Dermis blood vessel endothelial cell (primary cell): ENCODE measurements around the gene DOHH. TPM values are rescaled to one million over a fixed set of nuclear protein-coding genes. Genes with fewer than 3 reads are reported as not detected.
"Not testable (repeated sequence)": the region's sequence is repeated elsewhere in the genome, so short reads cannot be mapped to it uniquely, and the experiment has no call there.

ENCODE experiments used
- DNase-seq: peaks from one replicate; pipeline ENCODE4 v3.0.0; 2010
- total RNA-seq: library from RNA; depleted of rRNA; stranded (reverse); fragments of >200 nt; gene quantifications from 2 replicates; pipeline ENCODE4 v1.2.3, GENCODE V29; 2014

The DOHH gene
- total RNA-seq, 1 donor from 2014 or later: 13.1 TPM

DNA sequence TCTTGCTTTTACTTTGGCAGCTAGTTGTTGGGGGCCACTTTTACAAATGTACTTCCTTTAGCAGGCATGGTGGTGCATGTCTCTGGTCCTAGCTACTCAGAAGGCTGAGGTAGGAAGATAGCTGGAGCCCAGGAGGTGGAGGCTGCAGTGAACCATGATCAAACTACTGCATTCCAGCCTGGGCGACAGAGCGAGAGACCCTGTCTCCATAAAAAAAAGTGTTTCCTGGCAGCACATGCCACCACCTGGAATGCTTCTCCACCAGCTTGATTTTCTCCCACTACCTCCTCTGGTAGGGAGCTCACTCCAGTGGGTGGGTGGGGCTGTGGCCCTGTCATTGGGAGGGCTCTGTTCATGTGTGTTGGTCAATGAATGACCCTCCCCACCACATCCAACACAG, 18.2 kb upstream of the DOHH start:
- no peak for DNase-seq

- DNase-seq: no peak
Observed at GRCh38 chr19:3518255-3518654, 17.8 kb upstream of the DOHH start.

DNA sequence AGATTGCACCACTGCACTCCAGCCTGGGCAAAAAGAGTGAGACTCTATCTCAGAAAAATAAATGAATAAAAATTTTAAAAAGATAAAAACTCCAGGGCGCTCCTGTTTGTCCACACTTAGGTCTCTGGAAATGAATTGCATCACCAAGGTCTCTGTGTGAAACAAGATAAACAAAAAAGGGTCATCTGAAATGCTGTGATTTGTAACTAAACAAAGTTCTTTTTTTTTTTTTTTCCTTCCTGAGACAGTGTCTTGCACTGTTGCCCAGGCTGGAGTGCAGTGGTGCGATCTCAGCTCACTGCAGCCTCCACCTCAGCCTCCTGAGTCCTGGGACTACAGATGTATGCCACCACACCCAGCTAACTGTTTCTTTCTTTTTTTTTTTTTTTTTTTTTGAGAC, 17.2 kb upstream of the DOHH start:
- no peak for DNase-seq

DNA sequence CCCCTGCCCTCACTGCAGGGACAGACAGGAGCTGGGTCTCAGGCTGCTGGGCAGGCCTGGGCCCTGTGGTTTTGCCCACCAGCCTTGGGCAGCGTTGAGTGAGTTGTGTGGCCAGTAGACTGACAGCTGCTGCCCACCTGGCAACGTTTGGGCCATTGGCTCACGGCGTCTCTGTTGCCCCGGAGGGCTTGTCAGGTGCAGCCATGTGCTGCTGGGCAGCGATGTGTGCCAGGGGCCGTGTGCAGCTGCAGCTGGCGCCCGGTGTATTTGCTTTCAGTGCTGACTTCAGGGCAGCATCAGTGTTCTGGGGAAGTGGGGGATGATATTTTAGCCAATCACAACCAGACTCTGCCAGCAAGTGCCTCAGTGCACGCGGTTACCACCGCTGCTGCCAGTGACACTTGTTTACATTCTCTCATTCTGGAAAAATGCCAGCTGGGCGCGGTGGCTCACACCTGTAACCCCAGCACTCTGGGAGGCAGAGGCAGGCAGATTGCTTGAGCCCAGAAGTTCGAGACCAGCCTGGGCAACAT, 16.3 kb upstream of the DOHH start:
- DNase-seq: peak; percentile 21

- DNase-seq: no peak
Observed at GRCh38 chr19:3515891-3516422, 15.5 kb upstream of the DOHH start.

- DNase-seq: no peak
Observed at GRCh38 chr19:3514930-3515329, 14.5 kb upstream of the DOHH start.

GRCh38 chr19:3513229-3514140, 13.0 kb upstream of the DOHH start:
- no peak for DNase-seq

DNA sequence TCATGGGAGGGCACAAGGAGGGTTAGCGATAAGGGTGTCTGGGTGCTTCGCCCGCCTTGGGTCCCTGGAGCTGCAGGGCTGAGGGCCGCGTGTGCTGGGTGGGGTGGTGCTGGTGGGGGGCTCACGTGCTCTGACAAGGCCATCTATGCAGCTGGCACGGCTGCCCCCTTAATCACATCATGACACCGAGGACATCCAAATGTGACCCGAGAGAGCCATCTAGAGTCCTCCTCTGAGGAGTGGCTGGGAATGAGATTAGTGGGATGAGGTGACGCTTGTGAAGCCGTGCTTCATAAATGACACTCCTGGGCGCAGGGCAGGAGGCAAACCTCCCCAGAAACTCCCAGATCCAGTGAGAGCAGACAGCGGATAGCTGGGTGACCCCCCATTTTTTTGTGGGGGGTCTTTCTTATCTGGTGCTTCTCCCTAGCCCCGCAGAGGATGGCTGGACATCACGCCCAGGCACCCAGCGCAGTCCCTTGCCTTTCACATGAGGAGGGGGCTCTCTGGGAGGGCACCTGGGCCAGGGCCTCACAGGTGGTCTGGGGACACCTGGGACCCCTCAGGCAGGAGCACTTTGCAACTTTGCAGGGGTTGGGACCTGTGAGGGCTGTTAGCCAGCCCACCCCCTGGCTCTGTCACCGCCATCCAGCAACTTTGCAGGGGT, 12.2 kb upstream of the DOHH start:
- DNase-seq: no peak

DNA sequence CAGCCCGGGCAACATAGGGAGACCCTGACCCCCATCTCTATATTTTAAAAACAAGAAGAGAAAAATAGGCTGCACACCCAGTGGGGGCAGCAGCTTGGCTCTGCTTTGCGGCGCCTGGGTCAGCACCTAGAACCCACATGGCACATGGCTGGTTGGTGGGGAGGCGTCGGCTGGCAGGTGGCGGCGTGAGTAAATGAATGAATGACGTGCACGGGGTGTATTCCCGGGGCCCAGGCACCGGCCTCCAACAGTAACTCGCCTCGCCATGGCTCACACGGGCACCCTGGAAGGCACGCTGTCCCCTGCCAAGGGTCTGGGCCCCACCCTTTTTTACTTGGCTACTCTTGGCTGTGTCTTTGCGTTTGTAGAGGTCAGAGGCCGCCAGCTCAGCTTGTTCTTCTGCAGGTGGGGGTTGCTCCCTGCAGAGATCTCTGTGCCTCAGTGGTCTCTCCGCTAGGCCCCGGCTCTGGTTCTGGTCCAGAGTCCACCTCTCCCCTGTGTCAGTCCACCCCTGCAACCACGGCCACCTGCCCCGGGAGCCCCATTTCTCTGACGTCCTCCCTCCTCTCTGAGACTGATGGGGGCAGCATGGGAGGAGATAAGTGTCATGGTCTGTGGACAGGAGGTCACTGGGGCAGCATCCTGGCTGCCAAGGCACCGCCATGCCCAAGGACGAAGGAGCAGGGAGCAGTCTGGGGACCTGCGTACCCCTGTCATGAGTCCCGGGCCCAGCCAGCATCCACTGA, 11.2 kb upstream of the DOHH start:
- no peak for DNase-seq

- DNase-seq: no peak
Observed at GRCh38 chr19:3510727-3511126, 10.3 kb upstream of the DOHH start.

GRCh38 chr19:3509566-3509989, 9.1 kb upstream of the DOHH start:
- DNase-seq: peak; percentile 70

DNA sequence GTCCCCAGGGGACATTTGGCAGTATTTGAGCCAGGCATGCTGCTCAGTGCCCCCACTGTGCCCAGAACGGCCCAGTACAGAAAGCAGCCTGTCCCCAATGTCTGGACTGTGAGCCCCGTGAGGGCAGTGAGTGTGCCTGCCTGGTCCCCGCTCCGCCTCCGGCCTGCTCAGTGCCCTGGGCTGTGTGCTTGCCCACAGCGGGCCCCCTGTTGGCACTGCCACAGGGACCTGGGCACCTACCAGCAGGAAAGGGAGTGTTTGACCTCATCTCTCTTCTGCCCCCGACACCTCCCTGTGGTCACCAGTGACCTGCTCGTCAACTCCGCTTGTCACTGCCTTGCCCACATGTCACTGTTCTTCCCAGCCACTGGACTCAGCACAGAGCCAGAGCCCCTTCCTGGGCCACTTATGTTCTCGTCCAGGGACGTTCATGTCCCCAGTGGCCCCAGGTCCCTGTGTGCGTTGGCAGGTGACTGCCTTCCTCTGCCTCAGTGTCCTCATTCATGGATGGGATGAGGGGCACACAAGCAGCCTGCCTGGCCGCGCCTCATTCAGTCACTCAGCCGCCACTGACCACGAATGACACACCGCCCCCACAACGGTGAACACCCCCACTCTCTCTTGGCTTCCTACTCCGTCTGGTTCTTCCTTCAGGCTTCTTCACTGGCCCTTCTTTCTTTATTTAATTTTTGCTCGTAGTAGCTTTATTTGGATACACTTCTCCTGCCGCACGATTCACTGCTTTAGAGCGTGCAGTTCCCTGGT, 8.5 kb upstream of the DOHH start:
- DNase-seq: no peak

- not testable (repeated sequence) for DNase-seq
Observed at GRCh38 chr19:3508121-3508661, 7.7 kb upstream of the DOHH start.

GRCh38 chr19:3507371-3508120, 7.1 kb upstream of the DOHH start:
- DNase-seq: peak; percentile 28

GRCh38 chr19:3506384-3507340, 6.2 kb upstream of the DOHH start:
- DNase-seq: peak; percentile 38

DNA sequence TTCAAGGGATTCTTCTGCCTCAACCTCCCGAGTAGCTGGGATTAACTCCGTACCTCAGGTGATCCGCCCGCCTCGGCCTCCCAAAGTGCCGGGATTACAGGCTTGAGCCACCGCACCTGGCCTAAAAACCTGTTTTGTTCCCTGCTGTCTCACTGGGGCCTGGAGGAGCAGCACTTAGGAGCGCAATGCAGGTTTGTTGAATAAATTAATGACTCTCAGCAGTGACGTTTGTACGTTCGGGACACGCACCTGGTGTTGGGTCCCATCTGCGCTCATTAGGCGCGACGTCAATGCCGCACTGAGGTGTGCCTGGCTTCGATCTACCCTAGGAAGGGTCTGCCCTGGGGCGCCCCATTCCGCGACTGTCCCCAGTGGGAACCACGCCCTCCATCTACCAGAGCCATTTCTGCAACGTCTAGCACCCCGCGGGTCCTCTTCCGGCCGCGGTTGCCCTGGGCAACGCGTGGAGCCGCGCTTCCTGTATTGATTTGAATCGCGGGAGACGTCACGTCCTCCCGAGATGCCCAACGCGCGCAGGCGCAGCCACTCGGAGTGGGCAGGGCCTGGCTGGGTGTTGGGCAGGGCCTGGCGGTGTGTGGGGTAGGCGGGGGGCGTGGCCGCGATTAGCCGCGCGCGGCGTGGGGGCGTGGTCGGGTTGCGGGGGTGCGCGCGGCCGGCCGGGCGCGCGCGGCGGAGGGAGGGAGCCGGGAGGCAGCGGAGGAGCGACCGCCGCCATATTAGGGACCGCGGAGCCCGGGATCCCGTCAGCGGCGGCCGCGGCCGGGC, 5.3 kb upstream of the DOHH start, which contains the start of gene FZR1:
Gene FZR1 (plus strand): TSS at position 714 of the 786 bp plus-strand sequence. CDS start 16,679 bp downstream, outside the sequence.
- peak; percentile 99 for DNase-seq

GRCh38 chr19:3504735-3505134, 4.3 kb upstream of the DOHH start:
- DNase-seq: no peak

DNA sequence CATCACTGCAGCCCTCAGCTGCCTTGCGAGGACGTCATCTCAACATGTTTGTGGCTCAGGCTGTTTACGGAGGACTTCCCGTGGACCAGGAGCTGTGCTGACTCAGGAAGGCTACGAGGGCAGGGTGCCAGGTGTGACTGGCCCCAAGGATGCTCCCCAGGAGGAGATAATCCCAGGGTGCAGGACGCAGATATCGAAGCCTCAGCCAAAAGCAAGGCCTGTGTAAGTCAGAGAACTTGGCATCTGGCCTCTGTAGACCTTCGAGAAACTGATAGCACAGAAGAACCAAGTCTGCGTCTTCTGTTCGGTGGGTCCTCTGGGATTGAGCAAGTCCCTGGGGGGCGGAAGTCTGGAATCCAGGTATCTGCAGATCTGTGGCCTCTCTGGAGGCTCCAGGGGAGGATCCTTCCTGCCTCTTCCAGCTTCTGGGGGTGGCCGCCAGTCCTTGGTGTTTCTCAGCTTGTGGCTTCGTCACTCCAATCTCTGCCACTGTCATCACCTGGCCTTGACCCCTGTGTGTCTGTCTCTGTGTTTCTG, 2.6 kb upstream of the DOHH start:
- no peak for DNase-seq
